ENCODE data around the gene NKD2.

DNA sequence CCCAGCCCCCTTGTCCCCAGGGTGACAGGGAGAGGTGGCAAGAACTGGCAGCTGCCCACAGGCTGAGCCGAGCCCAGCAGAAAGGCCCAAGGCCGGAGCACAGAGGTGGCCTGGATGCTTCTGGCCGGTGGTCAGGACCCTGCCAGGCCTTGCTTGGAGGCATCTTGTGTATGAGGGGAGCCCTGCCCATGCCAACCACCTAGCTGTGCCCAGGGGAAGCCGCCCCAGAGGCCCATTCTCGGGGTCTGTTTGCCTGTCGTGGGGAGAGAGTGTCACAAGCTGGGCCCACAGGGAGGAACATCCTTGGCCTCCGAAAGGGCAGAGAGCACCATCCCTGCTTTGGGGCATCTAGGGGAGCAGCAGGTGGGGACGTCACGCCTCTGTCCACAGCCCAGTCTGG lies 10.0 kb downstream of the NKD2 start:
- TF ChIP-seq, protein P1, sequence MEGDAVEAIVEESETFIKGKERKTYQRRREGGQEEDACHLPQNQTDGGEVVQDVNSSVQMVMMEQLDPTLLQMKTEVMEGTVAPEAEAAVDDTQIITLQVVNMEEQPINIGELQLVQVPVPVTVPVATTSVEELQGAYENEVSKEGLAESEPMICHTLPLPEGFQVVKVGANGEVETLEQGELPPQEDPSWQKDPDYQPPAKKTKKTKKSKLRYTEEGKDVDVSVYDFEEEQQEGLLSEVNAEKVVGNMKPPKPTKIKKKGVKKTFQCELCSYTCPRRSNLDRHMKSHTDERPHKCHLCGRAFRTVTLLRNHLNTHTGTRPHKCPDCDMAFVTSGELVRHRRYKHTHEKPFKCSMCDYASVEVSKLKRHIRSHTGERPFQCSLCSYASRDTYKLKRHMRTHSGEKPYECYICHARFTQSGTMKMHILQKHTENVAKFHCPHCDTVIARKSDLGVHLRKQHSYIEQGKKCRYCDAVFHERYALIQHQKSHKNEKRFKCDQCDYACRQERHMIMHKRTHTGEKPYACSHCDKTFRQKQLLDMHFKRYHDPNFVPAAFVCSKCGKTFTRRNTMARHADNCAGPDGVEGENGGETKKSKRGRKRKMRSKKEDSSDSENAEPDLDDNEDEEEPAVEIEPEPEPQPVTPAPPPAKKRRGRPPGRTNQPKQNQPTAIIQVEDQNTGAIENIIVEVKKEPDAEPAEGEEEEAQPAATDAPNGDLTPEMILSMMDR (IDR thresholded peaks at IDR 0.05) = no peak
- no peak for TF ChIP-seq GABPA (IDR thresholded peaks at IDR 0.05; ENCODE audit: low read depth)
- no peak for TF ChIP-seq RFX5 (IDR thresholded peaks at IDR 0.05; ENCODE audit: low read length)
- TF ChIP-seq EZH2phosphoT487 (IDR thresholded peaks at IDR 0.05; ENCODE audit: borderline replicate concordance, low read depth) = no peak
- no peak for TF ChIP-seq TEAD4 (IDR thresholded peaks at IDR 0.05; ENCODE audit: borderline replicate concordance, insufficient read depth)
